Neural cell (in vitro differentiated cells): ENCODE measurements around the gene FGD5. TPM values are rescaled to one million over a fixed set of nuclear protein-coding genes. Genes with fewer than 3 reads are reported as not detected.

Source experiments
- H2AFZ ChIP-seq: fragments of 200-600, 300-800 bp; sonication (generic), shearing (Covaris generic); 2 replicates; pipeline ENCODE4 v1.6.0; 2014; ENCODE audit warnings: low read depth, mild to moderate bottlenecking, antibody characterized with exemption, low read length, moderate library complexity
- H3F3A ChIP-seq: fragments of 200-600 bp; shearing (Covaris generic); 2 replicates; pipeline ENCODE4 v1.6.1; 2016; ENCODE audit warnings: mild to moderate bottlenecking, moderate library complexity, mixed read lengths, antibody characterized with exemption, low read length; ENCODE audit not compliant: insufficient read depth, poor library complexity, severe bottlenecking
- H3K27ac ChIP-seq: fragments of 200-600, 300-800 bp; sonication (generic), shearing (Covaris generic); 2 replicates; pipeline ENCODE4 v1.5.1; 2014; ENCODE audit warnings: mild to moderate bottlenecking, low read length, moderate library complexity
- H3K27me3 ChIP-seq: fragments of 300-800, 200-600 bp; sonication (generic), shearing (Covaris generic); 2 replicates; pipeline ENCODE4 v1.6.0; 2014; ENCODE audit warnings: mild to moderate bottlenecking, low read depth, low read length, moderate library complexity; ENCODE audit not compliant: insufficient read depth
- H3K36me3 ChIP-seq: fragments of 300-800, 200-600 bp; sonication (generic), shearing (Covaris generic); 2 replicates; pipeline ENCODE4 v1.5.1; 2014; ENCODE audit warnings: mild to moderate bottlenecking, antibody characterized with exemption, low read length, moderate library complexity; ENCODE audit not compliant: insufficient read depth
- H3K4me2 ChIP-seq: fragments of 300-800, 200-600 bp; sonication (generic), shearing (Covaris generic); 2 replicates; pipeline ENCODE4 v1.6.0; 2014; ENCODE audit warnings: mild to moderate bottlenecking, low read length
- H3K4me3 ChIP-seq: fragments of 300-800, 200-600 bp; sonication (generic), shearing (Covaris generic); 2 replicates; pipeline ENCODE4 v1.5.1; 2014; ENCODE audit warnings: mild to moderate bottlenecking, low read length, moderate library complexity
- H3K79me2 ChIP-seq: fragments of 200-600 bp; shearing (Covaris generic); replicated peaks from 2 replicates; pipeline ENCODE4 v1.6.0; 2014; ENCODE audit warnings: mild to moderate bottlenecking, low read length, moderate library complexity; ENCODE audit not compliant: insufficient read depth
- H3K9ac ChIP-seq: fragments of 300-800, 200-600 bp; sonication (generic), shearing (Covaris generic); 2 replicates; pipeline ENCODE4 v1.6.1; 2016; ENCODE audit warnings: mild to moderate bottlenecking, low read length, mixed read lengths
- H3K9me2 ChIP-seq: fragments of 200-600 bp; shearing (Covaris generic); 2 replicates; pipeline ENCODE4 v1.6.1; 2016; ENCODE audit warnings: mild to moderate bottlenecking, low read length, mixed read lengths; ENCODE audit not compliant: insufficient read depth
- H3K9me3 ChIP-seq: fragments of 200-600, 300-800 bp; sonication (generic), shearing (Covaris generic); 2 replicates; pipeline ENCODE4 v1.6.1; 2016; ENCODE audit warnings: mild to moderate bottlenecking, mixed run types, low read length, moderate library complexity, mixed read lengths
- H4K20me1 ChIP-seq: fragments of 200-600 bp; shearing (Covaris generic); 2 replicates; pipeline ENCODE4 v1.6.1; 2016; ENCODE audit warnings: mild to moderate bottlenecking, mixed run types; ENCODE audit not compliant: insufficient read depth
- CTCF ChIP-seq: fragments of 450-650 bp; IDR thresholded peaks from 2 replicates; pipeline ENCODE4 v1.5.1; 2014; ENCODE audit warnings: antibody characterized with exemption, mild to moderate bottlenecking, moderate library complexity; ENCODE audit not compliant: poor library complexity, severe bottlenecking
- EP300 ChIP-seq: fragments of 450-650 bp; conservative IDR thresholded peaks from 2 replicates; pipeline ENCODE4 v1.6.1; 2014; ENCODE audit warnings: antibody characterized with exemption, mild to moderate bottlenecking, moderate library complexity; ENCODE audit not compliant: poor library complexity, severe bottlenecking
- EZH2 ChIP-seq: fragments of 200-600, 300-800 bp; shearing (Covaris generic), sonication (generic); IDR thresholded peaks from 2 replicates; pipeline ENCODE4 v1.6.1; 2014; ENCODE audit warnings: antibody characterized with exemption, low read length, borderline replicate concordance, mild to moderate bottlenecking; ENCODE audit not compliant: insufficient read depth, poor library complexity, severe bottlenecking
- MXI1 ChIP-seq: fragments of 450-650 bp; conservative IDR thresholded peaks from 2 replicates; pipeline ENCODE4 v1.6.1; 2014; ENCODE audit warnings: antibody characterized with exemption, mild to moderate bottlenecking; ENCODE audit not compliant: poor library complexity, severe bottlenecking
- POLR2AphosphoS5 ChIP-seq: IDR thresholded peaks from 2 replicates; pipeline ENCODE4 v1.6.1; 2012
- RAD21 ChIP-seq: fragments of 450-650 bp; conservative IDR thresholded peaks from 2 replicates; pipeline ENCODE4 v1.6.1; 2014; ENCODE audit warnings: antibody characterized with exemption, mild to moderate bottlenecking, moderate library complexity
- REST ChIP-seq: IDR thresholded peaks from 2 replicates; pipeline ENCODE4 v1.6.1; 2012; ENCODE audit warnings: borderline replicate concordance
- SMC3 ChIP-seq: fragments of 450-650 bp; conservative IDR thresholded peaks from 2 replicates; pipeline ENCODE4 v1.6.1; 2014; ENCODE audit warnings: antibody characterized with exemption, mild to moderate bottlenecking, moderate library complexity; ENCODE audit not compliant: poor library complexity
- TAF1 ChIP-seq: IDR thresholded peaks from 2 replicates; pipeline ENCODE4 v1.6.1; 2012; ENCODE audit warnings: low read depth
- polyA plus RNA-seq: library from polyadenylated mRNA; depleted of rRNA; stranded (reverse); fragments of >200 nt; gene quantifications from 2 replicates; pipeline ENCODE4 v1.2.3, GENCODE V29; 2014

Gene FGD5
- polyA plus RNA-seq, 1 donor from 2014 or later = not detected

GRCh38 chr3:14872706-14873105, 53.9 kb downstream of the FGD5 start:
- Histone ChIP-seq H3K36me3 (no peaks in the 10 kb centered on the region), H3K4me3 (no peak overlapping the region), H2AFZ (no peak overlapping the region), H3K4me2 (no peak overlapping the region), H4K20me1 (no peaks in the 10 kb centered on the region), H3K9me2 (no peaks in the 10 kb centered on the region), H3K27ac (no peak overlapping the region), H3K9me3 (no peaks in the 10 kb centered on the region), H3K9ac (no peak overlapping the region), H3K27me3 (no peaks in the 10 kb centered on the region), H3K79me2 (no peaks in the 10 kb centered on the region), H3F3A (no peaks in the 10 kb centered on the region)
- TF ChIP-seq EZH2 (no peak), POLR2AphosphoS5 (no peak), REST (no peak), TAF1 (no peak), CTCF (no peak), EP300 (no peak), MXI1 (no peak), RAD21 (no peak), SMC3 (no peak)

DNA sequence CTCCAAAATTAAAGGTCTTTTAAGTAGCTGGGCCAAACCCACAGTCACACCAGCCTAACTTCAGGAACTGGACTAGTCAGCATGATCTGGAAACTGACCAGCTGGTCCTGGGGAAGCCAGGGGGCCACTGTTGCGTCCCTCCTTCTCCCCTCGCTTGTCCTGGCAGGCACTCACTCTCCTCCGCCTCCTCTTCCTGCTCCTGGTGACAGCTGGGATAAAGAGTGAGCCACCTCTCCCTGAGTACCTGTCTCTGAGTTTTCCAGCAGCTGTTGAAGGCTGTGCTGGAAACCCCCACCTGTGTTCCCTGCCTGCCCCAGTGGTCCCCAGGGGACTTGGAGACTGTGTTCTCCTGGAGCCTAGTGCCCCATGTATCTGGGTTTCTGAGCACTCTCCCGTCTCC, 56.0 kb downstream of the FGD5 start:
- H3K9me2 ChIP-seq = no peaks in the 10 kb centered on the region
- no peaks in the 10 kb centered on the region for H3K36me3 ChIP-seq
- H3F3A ChIP-seq = no peaks in the 10 kb centered on the region
- H3K9ac ChIP-seq = no peak overlapping the region
- H4K20me1 ChIP-seq = no peaks in the 10 kb centered on the region
- no peaks in the 10 kb centered on the region for H3K9me3 ChIP-seq
- H3K27me3 ChIP-seq = no peaks in the 10 kb centered on the region
- no peaks in the 10 kb centered on the region for H3K79me2 ChIP-seq
- no peak overlapping the region for H3K4me2 ChIP-seq
- TF ChIP-seq RAD21 (no peak), POLR2AphosphoS5 (no peak), EP300 (no peak), MXI1 (no peak), SMC3 (no peak), EZH2 (no peak), TAF1 (no peak), CTCF (no peak), REST (no peak)
- no peak overlapping the region for H3K27ac ChIP-seq
- H3K4me3 ChIP-seq = no peak overlapping the region
- H2AFZ ChIP-seq = no peak overlapping the region
